GM18907 (cell line): ENCODE results near the gene STIMATE.

Experiments
- ATAC-seq: cut with Tn5 transposase; IDR thresholded peaks from one replicate; pipeline ENCODE4 v1.9.1; 2021; ENCODE audit warnings: mild to moderate bottlenecking, moderate library complexity; ENCODE audit not compliant: unreplicated experiment

Gene STIMATE

GRCh38 chr3:52824037-52824436, 73.3 kb downstream of the STIMATE start:
- no peak for ATAC-seq

- no peak for ATAC-seq
These were observed 75.0 kb downstream of the STIMATE start for GRCh38 chr3:52822363-52822762.

- ATAC-seq: no peak
These were observed 76.6 kb downstream of the STIMATE start for GRCh38 chr3:52820736-52821135.

GRCh38 chr3:52819936-52820335, 77.4 kb downstream of the STIMATE start:
- ATAC-seq: no peak

GRCh38 chr3:52817860-52818259, 79.5 kb downstream of the STIMATE start:
- no peak for ATAC-seq

GRCh38 chr3:52817221-52817620, 80.1 kb downstream of the STIMATE start:
- no peak for ATAC-seq

GRCh38 chr3:52816654-52817053, 80.7 kb downstream of the STIMATE start:
- no peak for ATAC-seq

- ATAC-seq: no peak
These were observed 81.1 kb downstream of the STIMATE start for GRCh38 chr3:52816199-52816598.

GRCh38 chr3:52813810-52814209, 83.5 kb downstream of the STIMATE start:
- ATAC-seq: no peak

GRCh38 chr3:52811452-52812011, 85.8 kb downstream of the STIMATE start:
- ATAC-seq: no peak

GRCh38 chr3:52810923-52811322, 86.4 kb downstream of the STIMATE start:
- no peak for ATAC-seq

- no peak for ATAC-seq
These were observed 87.5 kb downstream of the STIMATE start for GRCh38 chr3:52809662-52810377.

- no peak for ATAC-seq
These were observed 88.2 kb downstream of the STIMATE start for GRCh38 chr3:52809149-52809548.

GRCh38 chr3:52805270-52806039, 91.9 kb downstream of the STIMATE start:
- no peak for ATAC-seq

GRCh38 chr3:52801839-52802238, 95.5 kb downstream of the STIMATE start:
- no peak for ATAC-seq

GRCh38 chr3:52800079-52800478, 97.3 kb downstream of the STIMATE start:
- ATAC-seq: no peak

GRCh38 chr3:52798978-52799476, 98.3 kb downstream of the STIMATE start:
- no peak for ATAC-seq

- no peak for ATAC-seq
These were observed 98.9 kb downstream of the STIMATE start for GRCh38 chr3:52798376-52798977.

- no peak for ATAC-seq
These were observed 100.9 kb downstream of the STIMATE start for GRCh38 chr3:52796411-52796810.

- ATAC-seq: no peak
These were observed 101.9 kb downstream of the STIMATE start for GRCh38 chr3:52795298-52795900.

GRCh38 chr3:52794612-52795099, 102.7 kb downstream of the STIMATE start, which contains the start of gene ITIH3:
Gene ITIH3, plus strand, starts transcription at chr3:52794796. Its CDS starts 8 bp downstream, at chr3:52794804.
- no peak for ATAC-seq
